Stomach (tissue), 9 donors: ENCODE measurements around the gene GLIPR2. TPM values are rescaled to one million over a fixed set of nuclear protein-coding genes. Genes with fewer than 3 reads are reported as not detected.

Source experiments
- DNase-seq, 2 donors: peaks; one replicate each; pipeline versions ENCODE4 v3.0.0 to v3.0.0-alpha.2; 2013 to 2019
- H3K27ac ChIP-seq, 5 donors: fragments of 200-600 bp in 4 of 5; sonication (generic) in 4 of 5; one replicate each; pipeline ENCODE4 v1.5.1; 2013 to 2019; ENCODE audit warnings: mild to moderate bottlenecking in 1 of 5, moderate library complexity in 1 of 5
- H3K27me3 ChIP-seq, 3 donors: fragments of 200-600 bp; sonication (generic); one replicate each; pipeline ENCODE4 v1.5.1; 2017 to 2019; ENCODE audit warnings: mixed run types in 1 of 3
- H3K36me3 ChIP-seq, 4 donors: fragments of 200-600 bp; sonication (generic); 1 replicate in 3 of 4; 2 replicates in 1 of 4; pipeline ENCODE4 v1.5.1; 2016 to 2019
- H3K4me1 ChIP-seq, 4 donors: fragments of 200-600 bp; sonication (generic); one replicate each; pipeline ENCODE4 v1.5.1; 2016 to 2019
- H3K4me3 ChIP-seq, 4 donors: fragments of 200-600 bp; sonication (generic) in 3 of 4; one replicate each; pipeline ENCODE4 v1.5.1; 2016 to 2019; ENCODE audit warnings: mild to moderate bottlenecking in 1 of 4
- H3K9me3 ChIP-seq, 4 donors: fragments of 200-600 bp; sonication (generic); one replicate each; pipeline ENCODE4 v1.5.1; 2016 to 2019
- EP300 ChIP-seq: sonication (generic); formaldehyde crosslinking; IDR thresholded peaks from one replicate; pipeline ENCODE4 v1.6.1; 2017; ENCODE audit warnings: antibody characterized with exemption
- POLR2A ChIP-seq, 4 donors: fragments of 450-650 bp; IDR thresholded peaks; one replicate each; pipeline ENCODE4 v1.6.1; 2016; ENCODE audit warnings: antibody characterized with exemption in 4 of 4, control low read depth in 2 of 4, mild to moderate bottlenecking in 1 of 4, moderate library complexity in 1 of 4
- POLR2AphosphoS5 ChIP-seq, 3 donors: sonication (generic); formaldehyde crosslinking; IDR thresholded peaks; one replicate each; pipeline ENCODE4 v1.6.1; 2016; ENCODE audit warnings: antibody characterized with exemption in 3 of 3
- WGBS, 5 donors: extraction: QIAGEN DNeasy Blood & Tissue Kit in 3 of 5; methylation state at CpG; one replicate each; pipeline versions ENCODE4 v1.1.5 to v1.1.7; 2013 to 2018; 5-methylcytosine and 5-hydroxymethylcytosine counted together
- intact Hi-C: fragments of 100-400 bp; cut with DNase I; formaldehyde crosslinking; loops from one replicate; pipeline ENCODE4 v1.15.1; 2023; ENCODE audit warnings: low total_unique reads
- polyA plus RNA-seq, 3 donors: library from polyadenylated mRNA; stranded (reverse); fragments of 200-250 nt; gene quantifications; one replicate each; pipeline ENCODE4 v1.2.3, GENCODE V29; 2013
- total RNA-seq, 5 donors: library from RNA; depleted of rRNA; stranded (reverse); fragments of >200 nt; gene quantifications; one replicate each; pipeline versions ENCODE4 v1.1.0 to v1.2.3, GENCODE V29; 2014 to 2016
- TF ChIP-seq, protein P1 (sequence below), 7 experiments: fragments of 450-650 bp in 4 of 7; fragments of 200-600 bp in 3 of 7; sonication (generic) in 3 of 7; IDR thresholded peaks; one replicate each; pipeline ENCODE4 v1.5.1; 2016 to 2019; ENCODE audit warnings: antibody characterized with exemption in 7 of 7, control low read depth in 2 of 7, mild to moderate bottlenecking in 1 of 7
- donor health status: healthy with polysubstance abuse.
- donor health status: Bipolar disorder and iron deficiency.
- donor health status: healthy.

The GLIPR2 gene
- total and polyA plus RNA-seq, 8 donors: 3.5 to 40.6 (median 32.8) TPM

GRCh38 chr9:36207546-36208012 is 71.0 kb downstream of the GLIPR2 start:
- DNase-seq: no peak
- no peak overlapping the region for H3K4me3 ChIP-seq
- no peaks in the 10 kb centered on the region for H3K9me3 ChIP-seq
- 0 to 43% (median 22%) methylated on average over 1 of the region's 1 CpG for WGBS, 5 donors
- no peaks in the 10 kb centered on the region for H3K27me3 ChIP-seq
- intact Hi-C loops: no loop called here
- TF ChIP-seq POLR2AphosphoS5 (IDR thresholded peaks at IDR 0.05) (no peak), POLR2A (IDR thresholded peaks at IDR 0.05) (no peak), EP300 (no peak)
- TF ChIP-seq, protein P1, sequence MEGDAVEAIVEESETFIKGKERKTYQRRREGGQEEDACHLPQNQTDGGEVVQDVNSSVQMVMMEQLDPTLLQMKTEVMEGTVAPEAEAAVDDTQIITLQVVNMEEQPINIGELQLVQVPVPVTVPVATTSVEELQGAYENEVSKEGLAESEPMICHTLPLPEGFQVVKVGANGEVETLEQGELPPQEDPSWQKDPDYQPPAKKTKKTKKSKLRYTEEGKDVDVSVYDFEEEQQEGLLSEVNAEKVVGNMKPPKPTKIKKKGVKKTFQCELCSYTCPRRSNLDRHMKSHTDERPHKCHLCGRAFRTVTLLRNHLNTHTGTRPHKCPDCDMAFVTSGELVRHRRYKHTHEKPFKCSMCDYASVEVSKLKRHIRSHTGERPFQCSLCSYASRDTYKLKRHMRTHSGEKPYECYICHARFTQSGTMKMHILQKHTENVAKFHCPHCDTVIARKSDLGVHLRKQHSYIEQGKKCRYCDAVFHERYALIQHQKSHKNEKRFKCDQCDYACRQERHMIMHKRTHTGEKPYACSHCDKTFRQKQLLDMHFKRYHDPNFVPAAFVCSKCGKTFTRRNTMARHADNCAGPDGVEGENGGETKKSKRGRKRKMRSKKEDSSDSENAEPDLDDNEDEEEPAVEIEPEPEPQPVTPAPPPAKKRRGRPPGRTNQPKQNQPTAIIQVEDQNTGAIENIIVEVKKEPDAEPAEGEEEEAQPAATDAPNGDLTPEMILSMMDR (IDR thresholded peaks at IDR 0.05): no peak
- H3K36me3 ChIP-seq: peaks cover 89 to 100% (median 100%) of the 10 kb centered on the region in 4 donors
- peak overlapping the region in 3 of 5 donors; percentile 8 to 30 (median 13) for H3K27ac ChIP-seq
- H3K4me1 ChIP-seq: peaks cover 0 to 53% (median 34%) of the 10 kb centered on the region in 4 donors

- Histone ChIP-seq H3K4me3 (no peak overlapping the region), H3K9me3 (no peaks in the 10 kb centered on the region), H3K27ac (peak overlapping the region in 2 of 5 donors; percentile 8 to 13), H3K4me1 (peaks cover 0 to 61% (median 35%) of the 10 kb centered on the region in 4 donors), H3K36me3 (peaks cover 88 to 100% (median 100%) of the 10 kb centered on the region in 4 donors), H3K27me3 (no peaks in the 10 kb centered on the region)
- TF ChIP-seq POLR2AphosphoS5 (IDR thresholded peaks at IDR 0.05) (no peak), POLR2A (IDR thresholded peaks at IDR 0.05) (no peak), EP300 (no peak)
- TF ChIP-seq, protein P1 (IDR thresholded peaks at IDR 0.05): no peak
- DNase-seq: no peak
- 60 to 81% (median 72%) methylated on average over 10 of the region's 10 CpGs for WGBS, 5 donors
- intact Hi-C loops: no loop called here
Measured at GRCh38 chr9:36208521-36209253, 72.2 kb downstream of the GLIPR2 start.

- no peak for DNase-seq
- TF ChIP-seq POLR2AphosphoS5 (IDR thresholded peaks at IDR 0.05) (no peak), EP300 (no peak), POLR2A (IDR thresholded peaks at IDR 0.05) (no peak)
- TF ChIP-seq, protein P1 (IDR thresholded peaks at IDR 0.05): no peak
Measured at GRCh38 chr9:36210722-36211121, 74.2 kb downstream of the GLIPR2 start.

GRCh38 chr9:36211510-36211909 is 75.0 kb downstream of the GLIPR2 start:
- intact Hi-C loops: no loop called here

More at GRCh38 chr9:36210722-36211121, 74.2 kb downstream of the GLIPR2 start:
- no peaks in the 10 kb centered on the region for H3K27me3 ChIP-seq
- no peaks in the 10 kb centered on the region for H3K9me3 ChIP-seq
- H3K27ac ChIP-seq: no peak overlapping the region
- intact Hi-C loops: no loop called here
- H3K36me3 ChIP-seq: peaks cover 67 to 95% (median 91%) of the 10 kb centered on the region in 4 donors
- no peak overlapping the region for H3K4me3 ChIP-seq
- 72 to 87% (median 80%) methylated on average over 8 of the region's 8 CpGs for WGBS, 5 donors
- H3K4me1 ChIP-seq: peaks cover 8 to 80% (median 44%) of the 10 kb centered on the region in 4 donors

More at GRCh38 chr9:36211510-36211909, 75.0 kb downstream of the GLIPR2 start:
- WGBS, 5 donors: 65 to 87% (median 76%) methylated on average over 7 of the region's 7 CpGs
- H3K4me3 ChIP-seq: no peak overlapping the region
- no peak for DNase-seq
- peaks cover 8 to 79% (median 45%) of the 10 kb centered on the region in 4 donors for H3K4me1 ChIP-seq
- TF ChIP-seq, protein P1 (IDR thresholded peaks at IDR 0.05): no peak
- TF ChIP-seq POLR2AphosphoS5 (IDR thresholded peaks at IDR 0.05) (no peak), POLR2A (IDR thresholded peaks at IDR 0.05) (no peak), EP300 (no peak)
- H3K36me3 ChIP-seq: peaks cover 59 to 93% (median 90%) of the 10 kb centered on the region in 4 donors
- no peaks in the 10 kb centered on the region for H3K9me3 ChIP-seq
- no peaks in the 10 kb centered on the region for H3K27me3 ChIP-seq
- H3K27ac ChIP-seq: peak overlapping the region in 1 of 5 donors; percentile 30
